IPS-11a (cell line): Measurements from ENCODE around the gene LHFPL3.
"Not testable (repeated sequence)": the region's sequence is repeated elsewhere in the genome, so short reads cannot be mapped to it uniquely, and the experiment has no call there.

Experiments used
- H3K4me3 ChIP-seq: one replicate; pipeline ENCODE4 v1.5.1; 2013; ENCODE audit warnings: low read depth, low read length, control low read depth

The LHFPL3 gene

DNA sequence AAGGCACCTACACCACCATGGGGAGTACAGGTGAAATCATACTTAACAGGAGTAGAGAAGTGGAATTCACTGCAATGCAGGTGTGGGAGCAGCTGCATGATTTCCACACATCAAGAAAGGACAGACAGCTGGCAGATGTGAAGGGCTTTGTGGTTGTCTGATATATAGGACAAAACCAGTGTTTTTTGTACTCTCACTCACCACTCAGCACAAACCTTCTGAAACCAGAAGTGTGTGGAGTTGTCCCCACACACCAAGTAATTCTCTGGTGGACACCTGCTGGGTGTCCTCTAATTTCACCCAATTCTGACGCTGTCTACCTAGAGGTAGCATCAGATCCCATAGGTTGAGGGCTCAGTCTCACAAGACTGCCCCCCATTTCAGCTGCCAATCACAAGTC is 357.9 kb downstream of the LHFPL3 start:
- no peak overlapping the region for H3K4me3 ChIP-seq

DNA sequence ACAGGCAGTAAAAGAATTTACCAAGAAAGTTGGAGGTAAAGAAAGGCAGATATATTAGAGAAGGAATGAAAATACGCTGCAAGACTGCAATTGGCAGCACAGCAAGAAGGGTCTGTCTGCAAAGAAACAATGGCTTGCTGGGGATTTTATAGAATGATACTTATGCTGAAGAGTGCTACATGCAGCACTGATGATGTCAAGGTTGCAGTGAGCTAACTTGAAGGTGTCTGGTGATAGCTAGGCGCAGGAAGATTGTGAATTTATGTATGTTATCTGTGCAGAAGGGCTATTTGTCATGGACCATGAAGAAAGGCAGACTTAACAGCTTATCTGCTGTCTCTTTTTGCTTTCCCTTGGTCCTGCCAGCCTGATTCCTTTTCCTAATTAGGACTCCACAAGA is 366.3 kb downstream of the LHFPL3 start:
- no peak overlapping the region for H3K4me3 ChIP-seq

- no peak overlapping the region for H3K4me3 ChIP-seq
Observed at GRCh38 chr7:104695563-104695962, 367.2 kb downstream of the LHFPL3 start.

- H3K4me3 ChIP-seq: no peak overlapping the region
Observed at GRCh38 chr7:104700336-104700735, 371.9 kb downstream of the LHFPL3 start.

GRCh38 chr7:104721027-104721426 is 392.6 kb downstream of the LHFPL3 start:
- not testable (repeated sequence) for H3K4me3 ChIP-seq

DNA sequence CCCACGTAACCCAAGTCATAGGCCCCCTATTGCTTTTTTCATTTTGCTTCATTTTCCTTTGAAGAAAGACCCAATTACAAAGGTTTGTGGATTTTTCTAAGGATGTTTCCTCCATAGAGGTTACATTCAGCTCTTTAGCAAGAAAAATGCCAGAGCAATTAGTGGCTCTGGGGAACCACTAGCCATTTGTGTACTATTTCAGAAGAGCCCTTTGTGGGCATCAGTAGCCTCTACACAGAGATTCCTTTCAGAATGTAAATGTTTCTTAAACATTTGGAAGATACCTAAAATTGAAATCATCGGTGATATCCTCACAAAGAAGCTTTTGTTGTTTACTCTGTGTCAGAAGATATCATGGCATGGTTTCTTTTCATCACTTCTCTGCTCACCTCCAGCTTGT is 394.6 kb downstream of the LHFPL3 start:
- no peak overlapping the region for H3K4me3 ChIP-seq

- H3K4me3 ChIP-seq: no peak overlapping the region
Observed at GRCh38 chr7:104758504-104758903, 430.1 kb downstream of the LHFPL3 start.

- no peak overlapping the region for H3K4me3 ChIP-seq
Observed at GRCh38 chr7:104761892-104762291, 433.5 kb downstream of the LHFPL3 start.

DNA sequence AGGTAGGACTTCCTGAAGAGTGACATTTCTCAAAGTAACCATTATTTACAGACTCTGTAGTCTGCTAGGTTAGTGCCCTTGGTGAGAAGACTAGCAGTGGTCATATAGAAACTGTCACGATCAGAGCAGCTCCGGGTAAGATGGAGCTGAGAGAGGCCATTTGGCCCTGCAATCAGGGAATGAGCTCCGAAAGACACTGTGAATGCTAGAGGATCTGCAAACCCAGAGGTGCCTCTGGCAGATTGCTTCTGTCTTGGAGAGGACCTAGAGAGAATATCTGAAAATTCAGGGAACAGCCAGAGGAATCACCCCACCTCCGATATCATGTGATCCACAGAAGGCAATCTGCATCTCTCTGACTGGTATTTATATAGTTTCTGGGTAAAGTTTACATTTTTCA is 438.7 kb downstream of the LHFPL3 start:
- H3K4me3 ChIP-seq: no peak overlapping the region

GRCh38 chr7:104767826-104768536 is 439.6 kb downstream of the LHFPL3 start:
- H3K4me3 ChIP-seq: no peak overlapping the region

- no peak overlapping the region for H3K4me3 ChIP-seq
Observed at GRCh38 chr7:104772405-104773345, 444.3 kb downstream of the LHFPL3 start.

GRCh38 chr7:104773796-104774195 is 445.4 kb downstream of the LHFPL3 start:
- no peak overlapping the region for H3K4me3 ChIP-seq

- H3K4me3 ChIP-seq: no peak overlapping the region
Observed at GRCh38 chr7:104775531-104775930, 447.1 kb downstream of the LHFPL3 start.

GRCh38 chr7:104777301-104777800 is 448.9 kb downstream of the LHFPL3 start:
- H3K4me3 ChIP-seq: no peak overlapping the region

DNA sequence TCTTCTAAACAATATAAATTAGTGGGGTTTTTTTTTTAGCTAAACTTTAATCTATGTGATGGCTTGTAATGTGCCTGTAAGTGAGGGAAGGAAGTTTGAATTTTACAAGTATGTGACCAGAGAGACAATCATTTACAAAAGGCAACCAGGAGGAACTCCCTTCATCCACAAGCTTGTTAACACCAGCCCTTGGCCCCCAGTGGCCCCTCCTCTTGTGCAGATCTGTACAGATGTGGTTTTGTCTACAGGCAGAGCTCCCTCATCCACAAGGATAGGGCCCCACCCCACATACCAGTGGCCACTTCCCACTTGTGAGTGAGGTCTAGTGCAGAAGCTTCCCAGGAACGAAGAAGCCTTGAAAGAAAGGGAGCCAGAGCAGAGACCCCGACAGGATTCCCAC is 451.5 kb downstream of the LHFPL3 start:
- no peak overlapping the region for H3K4me3 ChIP-seq

DNA sequence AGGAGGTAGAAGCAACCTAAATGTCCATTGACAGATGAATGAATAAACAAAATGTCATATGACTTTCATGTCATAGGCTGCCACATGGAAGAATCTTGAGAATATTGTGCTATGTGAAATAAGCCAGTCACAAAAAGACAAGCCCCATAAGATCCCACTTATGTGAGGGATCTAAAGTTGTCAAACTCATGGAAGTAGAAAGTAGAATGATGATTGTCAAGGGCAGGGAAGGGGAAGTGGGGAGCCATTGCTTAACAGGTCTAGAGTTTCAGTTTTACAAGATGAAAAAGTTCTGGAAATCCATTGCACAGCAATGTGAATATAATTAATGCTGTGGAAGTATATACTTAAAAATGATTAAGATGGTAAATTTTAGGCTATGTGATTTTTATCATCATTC is 456.3 kb downstream of the LHFPL3 start:
- H3K4me3 ChIP-seq: no peak overlapping the region

GRCh38 chr7:104789780-104790179 is 461.4 kb downstream of the LHFPL3 start:
- H3K4me3 ChIP-seq: no peak overlapping the region

GRCh38 chr7:104790440-104790839 is 462.0 kb downstream of the LHFPL3 start:
- no peak overlapping the region for H3K4me3 ChIP-seq

DNA sequence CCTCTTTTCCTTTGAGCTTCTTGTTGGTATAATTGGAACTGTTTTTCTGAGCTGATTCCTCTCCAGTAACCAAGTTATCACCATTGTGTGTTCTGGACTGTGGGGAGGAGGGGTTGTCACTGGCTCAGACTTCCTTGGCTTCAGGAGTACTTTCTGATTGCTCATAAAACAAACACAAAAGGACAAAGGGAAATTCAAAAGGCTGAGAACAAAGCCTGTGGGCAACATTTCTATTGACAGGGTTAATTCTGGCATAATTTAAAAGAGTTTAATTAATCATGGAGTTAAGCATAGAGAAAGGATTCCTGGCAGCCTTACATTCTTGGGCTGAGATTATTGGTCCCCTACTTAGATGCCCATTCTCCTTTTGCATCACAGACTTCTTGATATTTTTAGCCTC is 462.7 kb downstream of the LHFPL3 start:
- no peak overlapping the region for H3K4me3 ChIP-seq

GRCh38 chr7:104793066-104793465 is 464.7 kb downstream of the LHFPL3 start:
- H3K4me3 ChIP-seq: no peak overlapping the region

DNA sequence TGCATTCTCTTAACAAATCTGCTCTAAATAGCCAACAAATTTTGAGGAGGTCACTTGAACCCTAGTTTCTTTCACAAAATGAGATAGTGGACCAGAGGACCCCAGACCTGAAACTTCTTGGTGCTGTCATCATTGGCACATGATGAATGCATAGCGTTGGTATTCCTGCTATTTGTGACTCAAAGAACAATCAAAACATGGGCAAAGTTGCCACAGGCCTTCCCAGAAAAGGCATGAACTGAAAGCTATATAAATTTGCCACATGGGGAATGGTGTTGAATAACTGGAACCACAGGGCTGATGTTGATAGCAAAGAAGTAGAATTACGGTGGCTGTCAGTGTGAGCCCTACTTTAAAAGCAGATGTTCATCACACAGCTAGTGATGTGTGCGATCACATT is 465.8 kb downstream of the LHFPL3 start:
- no peak overlapping the region for H3K4me3 ChIP-seq

- H3K4me3 ChIP-seq: no peak overlapping the region
Observed at GRCh38 chr7:104794589-104794988, 466.2 kb downstream of the LHFPL3 start.
